Cerebellar cortex (tissue), 1 donor: Measurements from ENCODE around the gene EFHC1.
A peak's percentile ranks its signal among the peaks of the same experiment; 100 is the strongest.
"Not testable (repeated sequence)": the region's sequence is repeated elsewhere in the genome, so short reads cannot be mapped to it uniquely, and the experiment has no call there.

ENCODE experiments used
- DNase-seq: peaks from one replicate; pipeline ENCODE4 v3.0.0-alpha.2; 2015; ENCODE audit warnings: low spot score

Gene EFHC1

GRCh38 chr6:52438926-52439325, 18.8 kb downstream of the EFHC1 start:
- DNase-seq = no peak

DNA sequence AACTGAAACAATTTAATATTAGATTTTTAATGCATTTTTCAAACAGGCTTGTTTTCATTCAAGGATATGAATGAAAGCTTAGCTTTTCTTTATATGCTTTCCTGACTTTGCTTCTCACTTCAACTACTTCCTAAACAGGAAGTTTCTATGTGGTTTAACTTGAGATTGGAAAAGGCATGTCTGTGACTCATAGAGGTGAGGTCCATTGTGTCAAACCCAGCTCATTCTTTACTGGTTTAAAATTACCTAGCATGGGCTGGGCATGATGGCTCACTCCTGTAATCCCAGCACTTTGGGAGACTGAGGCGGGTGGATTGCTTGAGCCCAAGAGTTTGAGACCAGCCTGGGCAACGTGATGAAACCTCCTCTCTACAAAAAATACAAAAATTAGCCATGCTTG, 34.4 kb downstream of the EFHC1 start:
- DNase-seq = no peak

GRCh38 chr6:52457096-52457495, 37.0 kb downstream of the EFHC1 start:
- DNase-seq = no peak

GRCh38 chr6:52461194-52461593, 41.1 kb downstream of the EFHC1 start:
- not testable (repeated sequence) for DNase-seq

DNA sequence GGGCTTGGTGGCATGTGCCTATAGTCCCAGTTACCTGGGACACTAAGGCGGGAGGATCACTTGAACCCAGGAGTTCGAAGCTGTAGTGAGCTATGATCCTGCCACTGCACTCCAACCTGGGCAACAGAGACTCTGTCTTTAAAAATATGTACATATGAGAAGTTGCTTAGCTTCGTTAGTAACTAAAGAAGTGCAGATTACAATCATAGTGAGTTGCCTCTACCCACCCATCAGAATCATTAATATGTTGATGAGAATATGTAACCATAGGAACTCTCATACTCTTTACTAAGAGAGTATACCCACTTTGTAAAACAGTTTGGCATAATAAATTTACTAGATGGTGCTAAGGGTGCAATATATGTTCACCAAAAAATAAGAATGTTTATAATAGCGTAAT, 54.0 kb downstream of the EFHC1 start:
- DNase-seq = no peak

DNA sequence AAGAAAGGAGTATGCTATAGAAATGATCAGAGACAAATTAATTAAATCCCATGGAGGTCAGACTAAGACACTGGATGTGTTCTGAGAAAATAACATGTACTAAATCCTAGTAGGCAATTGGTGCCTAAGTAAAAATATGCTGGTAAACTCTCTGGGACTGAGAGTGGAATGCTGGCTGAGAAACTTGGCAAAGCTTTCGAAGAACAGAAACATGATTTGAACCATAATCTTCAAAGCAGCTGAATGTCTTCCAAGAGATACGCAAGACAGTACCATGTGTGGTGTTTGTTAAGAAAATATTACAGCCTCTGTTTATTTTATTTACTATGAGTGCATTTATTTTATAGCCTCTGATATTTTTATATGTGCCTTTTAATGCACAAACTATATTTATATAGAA, 55.2 kb downstream of the EFHC1 start:
- DNase-seq = no peak

GRCh38 chr6:52482903-52483670, 62.9 kb downstream of the EFHC1 start:
- no peak for DNase-seq

GRCh38 chr6:52483671-52484003, 63.5 kb downstream of the EFHC1 start:
- no peak for DNase-seq

GRCh38 chr6:52489881-52490280, 69.7 kb downstream of the EFHC1 start:
- no peak for DNase-seq

- no peak for DNase-seq
These were observed 71.3 kb downstream of the EFHC1 start for GRCh38 chr6:52491203-52492069.

DNA sequence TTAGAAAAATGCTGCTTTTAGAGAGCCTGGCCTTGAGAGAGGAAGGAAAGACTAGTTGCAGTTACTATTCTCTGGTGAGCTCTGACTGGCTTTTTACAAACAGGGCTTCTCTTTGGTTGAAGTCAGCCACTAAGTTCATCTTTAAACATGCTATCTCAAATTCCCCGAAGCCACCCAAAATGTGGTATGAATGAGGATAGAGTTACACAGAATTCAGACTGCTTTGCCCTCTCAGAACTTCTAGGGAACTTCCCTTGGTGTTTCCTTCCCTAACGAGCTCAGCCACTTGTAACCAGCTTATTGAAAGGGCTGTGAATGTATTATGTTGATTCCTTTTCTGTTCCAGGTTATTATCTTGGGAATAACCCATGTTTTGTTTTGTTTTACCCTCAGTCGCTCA, 73.5 kb downstream of the EFHC1 start:
- no peak for DNase-seq

DNA sequence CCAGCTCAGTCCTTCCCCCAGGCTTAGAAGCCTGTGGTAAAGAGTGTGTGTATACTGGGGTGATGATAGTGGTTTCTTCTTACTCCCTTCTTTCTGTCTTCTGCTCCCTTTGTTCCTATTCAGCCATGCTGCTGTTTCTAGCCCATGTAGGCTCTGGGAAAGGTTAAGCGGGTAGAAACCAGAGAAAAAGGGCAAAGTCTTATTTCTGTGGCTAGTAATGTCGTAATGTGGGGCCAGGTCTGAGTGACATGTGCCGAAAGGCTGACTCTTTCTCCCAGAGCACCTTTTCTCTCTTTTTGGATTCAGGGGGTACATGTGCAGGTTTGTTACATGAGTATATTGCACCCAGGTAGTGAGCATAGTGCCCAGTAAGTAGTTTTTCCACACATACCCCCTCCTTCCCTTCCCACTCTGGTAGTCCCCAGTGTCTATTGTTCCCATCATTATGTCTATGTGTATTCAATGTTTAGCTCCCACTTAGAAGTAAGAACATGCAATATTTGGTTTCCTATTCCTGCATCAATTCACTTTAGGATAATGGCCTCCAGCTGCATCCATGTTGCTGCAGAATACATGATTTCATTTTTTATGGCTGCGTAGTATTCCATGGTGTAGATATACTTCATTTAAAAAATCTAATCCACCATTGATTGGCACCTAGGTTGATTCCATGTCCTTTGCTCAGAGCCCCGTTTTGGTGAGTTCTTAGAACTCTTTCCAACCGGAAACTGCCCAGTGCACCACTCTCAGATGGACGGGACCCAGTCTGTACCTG, 74.3 kb downstream of the EFHC1 start:
- DNase-seq = no peak

DNA sequence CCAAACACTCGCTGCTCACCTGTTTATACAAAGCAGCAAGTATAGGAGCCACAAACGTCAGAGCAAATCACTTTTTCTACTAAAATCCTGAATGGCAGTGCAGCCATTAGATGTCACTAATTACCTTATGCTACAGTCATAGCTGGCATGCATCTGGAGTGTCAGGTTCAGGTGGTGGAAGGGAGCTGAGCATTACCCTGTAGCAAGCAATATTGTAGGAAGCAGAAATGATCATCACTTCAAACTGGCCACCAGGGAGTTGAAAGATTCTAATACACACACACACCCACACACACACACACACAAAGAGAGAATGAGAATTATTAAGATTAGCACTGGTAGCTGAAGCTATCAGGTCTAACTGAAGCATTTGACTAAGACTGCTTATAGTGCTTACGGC, 75.8 kb downstream of the EFHC1 start:
- no peak for DNase-seq

- no peak for DNase-seq
These were observed 76.5 kb downstream of the EFHC1 start for GRCh38 chr6:52496631-52497030.

- DNase-seq = no peak
These were observed 77.7 kb downstream of the EFHC1 start for GRCh38 chr6:52497652-52498408.

GRCh38 chr6:52498538-52499017, 78.4 kb downstream of the EFHC1 start:
- DNase-seq = no peak

- DNase-seq = peak; percentile 36
These were observed 78.9 kb downstream of the EFHC1 start for GRCh38 chr6:52499026-52499425.

DNA sequence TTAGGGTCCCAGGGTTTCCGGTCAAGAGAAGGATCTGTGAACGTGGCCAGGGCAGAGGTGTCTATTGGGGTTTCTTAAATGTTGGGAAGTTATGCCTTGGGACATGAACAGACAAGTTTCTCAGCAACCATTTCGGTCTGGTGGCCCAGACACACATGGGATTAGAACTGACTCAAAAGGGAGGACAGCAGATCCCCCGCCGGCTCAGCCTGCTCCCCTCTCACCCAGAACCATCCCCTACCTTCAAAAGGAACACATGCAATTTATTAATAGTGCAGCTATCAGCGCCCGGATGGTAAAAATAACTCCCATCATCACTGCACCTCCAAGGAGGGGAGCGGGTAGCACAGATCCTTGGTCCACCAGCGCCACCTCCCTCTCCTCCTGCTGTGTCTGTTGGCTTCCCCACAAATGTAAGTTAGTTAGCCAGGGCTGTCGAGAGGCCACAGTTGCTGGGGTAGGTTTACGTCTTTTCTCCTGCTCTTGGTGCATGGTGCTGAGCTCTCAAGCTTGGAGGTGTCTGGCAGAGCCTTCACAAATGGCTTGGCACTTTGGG, 79.6 kb downstream of the EFHC1 start:
- peak; percentile 13 for DNase-seq

GRCh38 chr6:52500238-52501129, 80.3 kb downstream of the EFHC1 start:
- no peak for DNase-seq

GRCh38 chr6:52502306-52503029, 82.3 kb downstream of the EFHC1 start:
- peak; percentile 69 for DNase-seq
